ENCODE measurements around the gene ZMAT5. TPM values are rescaled to one million over a fixed set of nuclear protein-coding genes. Genes with fewer than 3 reads are reported as not detected.

ZMAT5 gene
- polyA plus RNA-seq, 12 donors = 14.5 to 19.4 (median 17.0) TPM; not detected in 2

- DNase-seq = no peak
Measured at GRCh38 chr22:29691636-29692326, 75.0 kb downstream of the ZMAT5 start.

- DNase-seq = no peak
Measured at GRCh38 chr22:29690476-29690875, 76.3 kb downstream of the ZMAT5 start.

- peak; percentile 61 for DNase-seq
Measured at GRCh38 chr22:29689880-29690213, 77.0 kb downstream of the ZMAT5 start.

- no peak for DNase-seq
Measured at GRCh38 chr22:29689206-29689879, 77.5 kb downstream of the ZMAT5 start.

GRCh38 chr22:29684244-29684643 lies 82.6 kb downstream of the ZMAT5 start:
- DNase-seq = no peak

GRCh38 chr22:29683536-29683935 lies 83.3 kb downstream of the ZMAT5 start:
- DNase-seq = no peak

Other genes with a start within 250 kb of the ZMAT5 start
- 10 to 100 TPM in 11 of 12 donors, not detected in 1; 18.6 to 30.5 (median 26.1) TPM for gene THOC5, start 213.2 kb downstream of the ZMAT5 start, polyA plus RNA-seq (ENCODE audit: insufficient read length in 12 of 12)
- 10 to 100 TPM in 11 of 12 donors, not detected in 1; 22.6 to 41.4 (median 29.0) TPM for gene NIPSNAP1, start 185.9 kb downstream of the ZMAT5 start, polyA plus RNA-seq (ENCODE audit: insufficient read length in 12 of 12)
- gene NF2, start 163.4 kb downstream of the ZMAT5 start, polyA plus RNA-seq (ENCODE audit: insufficient read length in 12 of 12) = 10 to 100 TPM in 11 of 12 donors, not detected in 1; 19.7 to 24.0 (median 22.3) TPM
- under 1 TPM in 9 of 12 donors, not detected in 3; 0.05 to 0.25 (median 0.09) TPM for gene CABP7, start 47.0 kb downstream of the ZMAT5 start, polyA plus RNA-seq (ENCODE audit: insufficient read length in 12 of 12)
- gene UQCR10, start 362 bp upstream of the ZMAT5 start, polyA plus RNA-seq (ENCODE audit: insufficient read length in 12 of 12) = 100 to 1,000 TPM in 10 of 12 donors, 10 to 100 TPM in 1, not detected in 1; 94.5 to 153 (median 126) TPM
- gene ASCC2, start 71.3 kb upstream of the ZMAT5 start, polyA plus RNA-seq (ENCODE audit: insufficient read length in 12 of 12) = 10 to 100 TPM in 11 of 12 donors, not detected in 1; 25.9 to 61.9 (median 32.4) TPM
- 10 to 100 TPM in 11 of 12 donors, not detected in 1; 23.5 to 49.2 (median 32.3) TPM for gene MTMR3, start 116.2 kb upstream of the ZMAT5 start, polyA plus RNA-seq (ENCODE audit: insufficient read length in 12 of 12)